ENCODE results near the gene CHRNG. TPM values are rescaled to one million over a fixed set of nuclear protein-coding genes. Genes with fewer than 3 reads are reported as not detected.

The CHRNG gene
- total RNA-seq, 1 donor from 2014 or later, result not detected

- Mint-ChIP-seq H3K4me1 (peaks cover 2% of the 10 kb centered on the region), H3K27ac (no peak overlapping the region), H3K27me3 (peaks cover 29% of the 10 kb centered on the region), H3K9me3 (no peaks in the 10 kb centered on the region), H3K36me3 (ENCODE audit: low read depth) (no peaks in the 10 kb centered on the region), H3K4me3 (no peak overlapping the region)
- intact Hi-C loops (cut with micrococcal nuclease), result no loop called here
- CTCF ChIA-PET, result no interaction called here
- DNase-seq (no peak), ATAC-seq (ENCODE audit: low read depth) (no peak)
- no peak for TF ChIP-seq CTCF (IDR thresholded peaks at IDR 0.05)
- POLR2A ChIA-PET, result no interaction called here
Observed at GRCh38 chr2:232516551-232516950, 22.9 kb upstream of the CHRNG start.

GRCh38 chr2:232518844-232519243, 20.6 kb upstream of the CHRNG start:
- Mint-ChIP-seq H3K27ac (no peak overlapping the region), H3K4me1 (peaks cover 11% of the 10 kb centered on the region), H3K27me3 (peaks cover 24% of the 10 kb centered on the region), H3K4me3 (no peak overlapping the region), H3K9me3 (no peaks in the 10 kb centered on the region), H3K36me3 (ENCODE audit: low read depth) (no peaks in the 10 kb centered on the region)
- TF ChIP-seq CTCF (IDR thresholded peaks at IDR 0.05), result no peak
- ChIA-PET POLR2A (interaction anchor here (0.6 kb wide), 1 partner anchor 13 kb away, joined by 10 read pairs; no protein-coding TSS in a partner anchor), CTCF (interaction anchor here (0.8 kb wide), 1 partner anchor 15 kb away, joined by 3 read pairs; no protein-coding TSS in a partner anchor)
- DNase-seq, result no peak
- intact Hi-C loops (cut with micrococcal nuclease), result no loop called here
- ATAC-seq (ENCODE audit: low read depth), result no peak

- Mint-ChIP-seq H3K9me3 (no peaks in the 10 kb centered on the region), H3K27ac (no peak within 1 kb of the TSS), H3K36me3 (ENCODE audit: low read depth) (no peaks in the 10 kb centered on the region), H3K27me3 (peaks cover 30% of the 10 kb centered on the region), H3K4me1 (peaks cover 15% of the 10 kb centered on the region), H3K4me3 (no peak within 1 kb of the TSS)
- DNase-seq (no peak), ATAC-seq (ENCODE audit: low read depth) (no peak)
- CTCF ChIA-PET, result no interaction called here
- no peak for TF ChIP-seq CTCF (IDR thresholded peaks at IDR 0.05)
- intact Hi-C loops (cut with micrococcal nuclease), result no loop called here
- POLR2A ChIA-PET, result no interaction called here
Observed at GRCh38 chr2:232519581-232520438, 19.7 kb upstream of the CHRNG start, which contains the start of gene PRSS56. TSS of gene PRSS56 (plus strand) at chr2:232520388. CDS start at chr2:232520599, 211 bp downstream.

GRCh38 chr2:232520489-232520888, 19.0 kb upstream of the CHRNG start:
- H3K4me1 Mint-ChIP-seq, result peaks cover 15% of the 10 kb centered on the region
- no peak overlapping the region for H3K27ac Mint-ChIP-seq
- intact Hi-C loops (cut with micrococcal nuclease), result no loop called here
- ATAC-seq (ENCODE audit: low read depth) (no peak), DNase-seq (no peak)
- ChIA-PET CTCF (interaction anchor here (1.0 kb wide), 1 partner anchor 11 kb away, joined by 3 read pairs; no protein-coding TSS in a partner anchor), POLR2A (no interaction called here)
- no peaks in the 10 kb centered on the region for H3K9me3 Mint-ChIP-seq
- H3K36me3 Mint-ChIP-seq (ENCODE audit: low read depth), result no peaks in the 10 kb centered on the region
- H3K4me3 Mint-ChIP-seq, result no peak overlapping the region
- TF ChIP-seq CTCF (IDR thresholded peaks at IDR 0.05), result no peak
- peaks cover 32% of the 10 kb centered on the region for H3K27me3 Mint-ChIP-seq

- Mint-ChIP-seq H3K36me3 (ENCODE audit: low read depth) (no peaks in the 10 kb centered on the region), H3K9me3 (no peaks in the 10 kb centered on the region), H3K27ac (no peak overlapping the region), H3K4me1 (peaks cover 15% of the 10 kb centered on the region), H3K27me3 (peaks cover 32% of the 10 kb centered on the region), H3K4me3 (no peak overlapping the region)
- DNase-seq (no peak), ATAC-seq (ENCODE audit: low read depth) (no peak)
- TF ChIP-seq CTCF (IDR thresholded peaks at IDR 0.05), result no peak
- POLR2A ChIA-PET, result no interaction called here
- CTCF ChIA-PET, result interaction anchor here (1.0 to 1.4 kb wide), 2 partner anchors 10 to 74 kb away, joined by 3 to 6 read pairs; no protein-coding TSS in a partner anchor
- intact Hi-C loops (cut with micrococcal nuclease), result no loop called here
Observed at GRCh38 chr2:232521098-232521497, 18.4 kb upstream of the CHRNG start.
